Measurements from ENCODE around the gene WSCD2.

The WSCD2 gene

DNA sequence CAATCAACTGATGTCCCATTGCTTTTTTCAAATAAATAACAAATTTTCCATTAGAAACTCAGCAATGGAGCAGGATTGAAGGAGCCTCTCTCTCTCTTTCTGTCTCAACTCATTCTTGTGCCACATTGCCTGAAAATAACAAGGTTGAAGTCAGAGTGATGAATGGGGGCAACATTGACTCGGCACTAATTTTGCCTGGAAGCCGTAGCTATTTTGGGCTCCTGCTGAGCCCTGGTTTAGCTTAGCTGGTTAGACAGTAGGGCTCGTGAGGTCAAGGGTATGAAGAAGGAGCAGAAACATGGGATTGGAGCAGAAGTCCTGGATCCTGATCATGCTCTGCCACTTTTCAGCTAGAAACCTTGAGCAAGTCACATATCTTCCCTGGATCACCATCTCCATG, 38.9 kb downstream of the WSCD2 start:
- no peak for DNase-seq

DNA sequence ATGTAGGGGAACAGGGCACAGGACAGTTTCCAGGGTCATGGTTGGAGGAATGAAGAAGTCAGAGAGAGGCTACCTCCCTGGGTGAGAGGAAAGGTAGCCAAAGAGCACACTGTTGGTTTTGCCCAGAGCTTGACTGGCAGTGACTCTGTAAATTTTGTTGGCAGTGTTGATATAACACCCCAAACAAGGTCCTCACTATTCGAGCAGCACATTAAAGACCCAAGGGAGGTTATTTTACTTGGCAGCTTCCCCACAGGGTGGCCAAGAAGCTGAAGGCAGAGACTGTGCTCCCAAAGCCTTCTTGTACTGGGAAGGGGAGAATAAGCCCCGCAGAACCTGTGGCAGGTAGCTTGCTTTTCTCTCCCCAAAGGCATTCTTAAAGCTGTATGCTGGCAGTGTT, 40.6 kb downstream of the WSCD2 start:
- no peak for DNase-seq

DNA sequence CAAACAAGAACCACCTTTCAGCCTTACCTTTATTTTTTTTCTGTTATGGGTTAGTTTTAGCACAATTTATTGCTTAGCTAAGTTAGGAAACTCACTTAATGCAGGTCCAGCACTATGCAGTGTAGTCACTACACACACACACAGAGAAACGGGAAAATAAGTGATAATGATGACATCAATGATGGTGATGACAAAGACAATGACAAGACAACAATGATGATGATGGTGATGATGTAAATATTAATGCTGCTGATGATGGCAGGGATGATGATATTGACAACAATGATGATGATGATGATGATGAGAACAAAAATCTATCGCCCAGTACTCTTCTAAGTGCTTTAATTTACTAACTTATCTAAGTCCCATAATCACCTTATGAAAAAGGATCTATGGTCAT, 41.1 kb downstream of the WSCD2 start:
- DNase-seq, result no peak

DNA sequence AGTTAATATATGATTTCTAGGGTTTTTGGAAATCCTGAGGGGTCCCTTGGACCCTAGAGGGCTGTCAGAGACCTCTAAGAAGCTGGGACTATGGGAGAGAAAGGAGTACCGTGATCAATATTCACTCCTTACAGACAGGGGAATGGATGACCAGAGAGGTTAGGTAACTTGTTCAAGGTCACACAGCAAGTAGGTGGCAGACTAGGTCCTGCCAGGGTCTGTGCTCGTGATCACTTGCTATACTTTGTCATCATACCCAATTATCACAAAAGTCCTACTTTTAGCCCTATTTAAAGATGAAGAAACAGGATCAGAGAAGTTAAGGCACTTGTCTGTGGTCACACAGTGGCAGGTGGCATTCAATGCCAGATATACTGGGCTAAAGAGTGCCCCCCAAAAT, 42.9 kb downstream of the WSCD2 start:
- no peak for DNase-seq

- DNase-seq, result no peak
Observed at GRCh38 chr12:108173160-108173559, 44.1 kb downstream of the WSCD2 start.

DNA sequence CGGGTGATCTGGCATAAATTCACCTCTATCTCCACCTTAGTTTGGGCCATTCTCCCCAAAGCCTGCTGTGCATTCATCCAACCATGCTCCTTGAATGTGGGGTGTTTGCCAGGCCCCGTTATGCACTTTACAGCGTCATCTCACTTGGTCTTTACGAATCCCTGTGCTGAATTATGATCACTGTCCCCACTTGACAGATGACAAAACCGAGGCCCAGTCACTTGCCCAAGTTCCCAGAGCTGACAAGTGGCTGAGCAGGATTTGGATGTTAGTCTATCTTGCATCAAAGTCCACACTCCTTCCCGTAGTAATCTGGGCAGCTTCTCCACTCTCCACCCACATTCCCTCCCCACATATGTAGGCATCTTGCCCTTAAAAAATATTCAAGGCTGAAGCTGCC, 44.8 kb downstream of the WSCD2 start:
- DNase-seq, result no peak

DNA sequence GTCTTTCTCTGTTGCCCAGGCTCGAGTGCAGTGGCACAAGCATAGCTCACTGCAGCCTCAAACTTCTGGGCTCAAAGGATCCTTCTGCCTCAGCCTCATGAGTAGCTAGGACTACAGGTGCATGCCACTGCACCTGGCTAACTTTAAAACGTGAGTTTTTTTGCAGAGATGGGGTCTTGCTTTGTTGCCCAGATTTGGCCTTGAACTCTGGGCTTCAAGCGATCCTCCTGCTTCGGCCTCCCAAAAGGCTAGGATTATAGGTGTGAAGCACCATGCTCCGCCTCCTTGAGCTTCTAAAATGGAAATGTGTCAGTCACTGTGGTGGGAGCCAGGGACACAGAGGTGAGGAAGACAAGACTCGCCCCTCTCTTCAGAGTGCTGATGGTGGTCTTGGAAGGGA, 45.6 kb downstream of the WSCD2 start:
- no peak for DNase-seq

GRCh38 chr12:108175310-108175709, 46.2 kb downstream of the WSCD2 start:
- no peak for DNase-seq

- DNase-seq, result no peak
Observed at GRCh38 chr12:108176292-108176691, 47.2 kb downstream of the WSCD2 start.

- DNase-seq, result no peak
Observed at GRCh38 chr12:108177131-108177530, 48.0 kb downstream of the WSCD2 start.

GRCh38 chr12:108179305-108179704, 50.2 kb downstream of the WSCD2 start:
- no peak for DNase-seq

DNA sequence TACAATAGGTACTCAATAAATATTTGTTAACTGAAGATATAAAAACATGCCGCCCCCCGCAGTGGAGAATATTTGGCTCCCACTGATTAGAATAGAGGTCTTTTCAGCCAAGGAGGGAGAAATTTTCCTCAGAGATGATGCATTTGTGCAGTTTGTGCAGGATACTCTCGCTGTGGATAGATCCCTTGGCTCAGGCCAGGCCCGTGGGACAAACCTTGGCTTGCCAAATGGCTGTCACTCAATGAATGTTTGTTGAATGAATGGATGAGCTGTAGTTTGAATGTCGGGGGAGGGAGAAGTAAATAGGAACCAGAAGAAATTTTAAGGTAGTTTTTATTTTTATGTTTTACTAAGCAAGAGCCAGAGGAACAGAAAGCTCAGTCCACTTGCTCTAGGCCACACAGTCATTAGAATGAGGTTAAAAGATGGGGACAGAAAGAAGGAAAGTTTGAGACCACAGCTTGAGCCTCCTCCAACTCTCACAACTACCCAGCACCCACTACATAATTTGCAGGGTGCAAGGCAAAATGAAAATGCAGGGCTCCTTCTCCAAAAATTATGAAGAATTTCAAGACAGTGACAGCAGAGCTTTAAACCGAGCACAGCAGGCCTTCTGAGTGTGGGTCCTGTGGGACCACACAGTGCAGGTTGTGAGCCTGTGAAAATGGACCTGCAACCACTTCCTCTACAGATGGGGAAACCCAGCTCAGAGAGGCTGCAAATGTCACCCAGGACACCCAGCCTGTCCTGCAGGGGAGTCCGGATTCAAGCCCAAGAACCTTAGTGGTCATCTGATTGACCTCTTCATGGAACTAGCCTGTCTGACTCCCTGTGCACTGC, 51.4 kb downstream of the WSCD2 start:
- DNase-seq, result no peak

GRCh38 chr12:108181095-108181454, 52.0 kb downstream of the WSCD2 start:
- no peak for DNase-seq

DNA sequence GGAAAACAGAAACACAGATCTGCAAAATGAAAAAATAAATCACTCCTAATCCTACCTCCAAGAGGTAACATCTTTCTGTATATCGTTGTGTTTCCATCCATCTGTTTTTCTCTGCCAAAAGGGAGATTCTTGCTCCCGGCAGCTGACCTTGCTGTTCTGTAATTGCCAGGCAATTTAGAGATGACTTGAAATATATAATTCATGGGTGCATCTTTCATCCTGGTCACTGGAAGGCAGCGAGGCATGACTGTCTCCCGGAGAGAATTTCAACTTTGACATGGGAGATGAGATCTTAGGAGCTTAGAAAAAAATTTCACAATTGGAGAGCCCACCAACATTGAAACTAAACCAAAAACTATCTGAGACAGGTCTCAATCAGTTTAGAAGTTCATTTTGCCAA, 53.0 kb downstream of the WSCD2 start:
- DNase-seq, result no peak

- DNase-seq, result no peak
Observed at GRCh38 chr12:108185002-108185401, 55.9 kb downstream of the WSCD2 start.

DNA sequence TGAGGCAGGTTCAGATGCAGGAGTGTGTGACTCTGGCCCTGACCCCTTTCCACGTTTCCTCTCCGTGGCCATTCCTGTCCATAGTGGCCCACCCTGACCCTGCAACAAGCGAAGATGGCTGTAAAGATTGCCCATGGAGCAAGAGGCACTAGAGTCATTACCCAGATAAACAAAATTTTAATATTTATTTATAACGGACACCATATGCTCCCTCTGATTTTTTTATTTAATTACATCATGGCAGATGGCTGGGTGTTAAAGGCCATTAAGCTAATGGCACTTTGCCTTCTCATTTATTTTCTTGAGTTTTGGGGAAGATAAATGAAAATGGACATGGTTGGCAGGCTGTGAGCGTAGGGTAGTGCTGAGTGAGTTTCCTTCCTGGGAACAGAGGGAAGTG, 58.7 kb downstream of the WSCD2 start:
- DNase-seq, result no peak

DNA sequence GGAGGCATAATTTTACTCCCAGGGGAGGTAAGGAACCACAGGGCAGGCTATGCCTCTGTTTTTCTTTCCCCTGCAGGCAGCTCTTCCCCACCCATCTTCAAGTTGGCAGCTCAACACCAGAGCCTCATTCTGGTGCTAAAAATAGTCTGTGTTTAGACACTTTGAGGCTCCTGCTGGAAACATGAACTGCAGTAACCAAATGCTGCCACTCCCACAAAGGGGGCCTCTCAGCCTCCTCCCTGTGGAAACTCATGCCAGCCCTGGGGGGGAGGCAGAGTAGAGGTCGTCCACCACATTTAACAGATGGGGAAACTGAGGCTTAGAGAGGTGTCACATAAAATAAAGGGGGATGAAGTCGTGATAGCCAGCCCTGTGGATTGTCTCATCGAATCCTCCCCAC, 61.4 kb downstream of the WSCD2 start:
- DNase-seq, result no peak

DNA sequence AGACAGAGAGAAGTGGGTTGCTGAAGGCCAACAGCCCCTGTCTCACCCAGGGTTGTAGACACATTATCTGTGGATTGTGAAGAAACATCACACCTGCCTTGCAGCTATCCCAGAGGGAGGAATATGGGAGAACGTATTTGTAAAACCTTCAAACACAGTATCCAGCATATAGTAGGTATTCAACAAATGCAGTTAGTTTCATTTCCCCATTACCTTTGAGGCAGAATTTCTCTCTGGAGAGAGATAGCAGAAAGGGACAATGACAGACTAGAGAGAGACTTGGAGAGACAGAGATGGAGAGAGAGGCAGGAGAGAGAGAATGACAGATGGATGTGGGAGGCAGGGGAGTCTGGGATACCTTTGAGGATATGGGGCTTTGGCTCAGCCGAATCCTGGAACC, 62.0 kb downstream of the WSCD2 start:
- DNase-seq, result no peak

GRCh38 chr12:108191938-108192337, 62.9 kb downstream of the WSCD2 start:
- no peak for DNase-seq

GRCh38 chr12:108193493-108193892, 64.4 kb downstream of the WSCD2 start:
- no peak for DNase-seq

DNA sequence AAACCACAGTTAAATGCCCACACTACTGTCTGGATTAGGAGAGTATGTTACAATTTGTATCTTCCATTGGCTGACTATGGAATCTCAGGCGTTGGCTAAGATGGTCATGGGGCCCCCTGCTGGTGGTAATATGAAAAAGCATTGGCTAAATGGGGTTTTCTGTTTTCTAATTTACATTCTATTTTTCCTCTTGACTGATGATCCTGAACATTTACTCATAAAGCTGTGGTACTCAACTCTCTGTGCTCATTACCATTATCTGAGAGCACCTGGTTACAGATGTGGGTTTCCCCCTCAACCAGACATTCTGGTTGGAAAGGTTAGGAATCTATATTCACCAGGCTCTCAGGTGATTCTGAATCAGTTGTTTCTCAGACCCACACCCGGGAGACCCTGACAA, 64.8 kb downstream of the WSCD2 start:
- peak; percentile 23 for DNase-seq

- no peak for DNase-seq
Observed at GRCh38 chr12:108194585-108194984, 65.5 kb downstream of the WSCD2 start.

DNA sequence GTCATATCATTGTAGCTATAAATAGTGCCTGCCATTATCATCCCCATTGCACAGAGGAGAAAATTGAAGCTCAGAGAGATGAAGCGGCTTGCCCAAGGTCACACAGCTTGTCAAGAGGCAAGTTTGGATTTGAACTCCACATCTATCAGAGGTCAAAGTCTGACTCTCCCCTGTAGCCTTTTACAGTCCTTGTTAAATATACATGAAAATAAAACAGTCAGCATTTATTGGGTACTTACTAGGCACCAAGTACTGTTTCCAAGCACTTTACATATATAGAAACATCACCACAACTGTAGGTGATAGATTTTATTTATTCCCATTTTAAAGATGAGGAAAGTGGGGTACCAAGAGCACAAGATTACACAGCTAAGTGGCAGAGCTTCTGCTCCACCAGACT, 67.2 kb downstream of the WSCD2 start:
- DNase-seq, result no peak

GRCh38 chr12:108196921-108197320, 67.8 kb downstream of the WSCD2 start:
- DNase-seq, result no peak

GRCh38 chr12:108198043-108198442, 69.0 kb downstream of the WSCD2 start:
- DNase-seq, result no peak

Measured in NCI-H748 treated with DMSO at 0.1 percent for 48 hours (cell line).